SU-DHL-6 (cell line): ENCODE results near the gene COL23A1.

Source experiments
- EZH2phosphoT487 ChIP-seq: fragments of 200-600 bp; sonication (generic), shearing (Covaris generic); conservative IDR thresholded peaks from 2 replicates; pipeline ENCODE4 v1.6.1; 2018; ENCODE audit warnings: mild to moderate bottlenecking, antibody characterized with exemption, low read length, moderate library complexity, mixed read lengths
- TF ChIP-seq, protein P1 (sequence below): fragments of 200-600 bp; sonication (generic); IDR thresholded peaks from one replicate; pipeline ENCODE4 v1.5.1; 2017; ENCODE audit warnings: antibody characterized with exemption, mild to moderate bottlenecking, low read length, moderate library complexity; ENCODE audit not compliant: insufficient read depth, poor library complexity, severe bottlenecking

DNA sequence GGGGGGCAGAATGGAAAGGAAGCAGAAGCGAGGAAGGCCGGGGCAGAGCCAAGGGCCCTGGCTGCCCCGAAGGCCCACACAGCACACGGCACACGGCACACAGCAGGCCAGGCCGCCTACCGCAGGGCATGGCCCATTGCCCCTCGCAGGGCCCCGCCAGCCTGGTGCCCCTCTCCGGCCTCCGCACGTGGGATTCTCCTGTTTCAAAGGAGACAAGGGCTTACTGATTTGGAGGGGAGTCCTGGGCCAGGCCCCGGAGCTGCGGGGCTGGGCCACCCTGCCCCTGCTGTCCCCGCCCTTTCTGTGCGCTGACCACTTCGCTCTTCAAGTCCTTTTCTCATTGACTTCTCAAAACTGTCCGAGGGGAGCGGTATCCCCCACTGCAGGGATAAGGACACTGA, 349.9 kb downstream of the COL23A1 start:
- TF ChIP-seq, protein P1, sequence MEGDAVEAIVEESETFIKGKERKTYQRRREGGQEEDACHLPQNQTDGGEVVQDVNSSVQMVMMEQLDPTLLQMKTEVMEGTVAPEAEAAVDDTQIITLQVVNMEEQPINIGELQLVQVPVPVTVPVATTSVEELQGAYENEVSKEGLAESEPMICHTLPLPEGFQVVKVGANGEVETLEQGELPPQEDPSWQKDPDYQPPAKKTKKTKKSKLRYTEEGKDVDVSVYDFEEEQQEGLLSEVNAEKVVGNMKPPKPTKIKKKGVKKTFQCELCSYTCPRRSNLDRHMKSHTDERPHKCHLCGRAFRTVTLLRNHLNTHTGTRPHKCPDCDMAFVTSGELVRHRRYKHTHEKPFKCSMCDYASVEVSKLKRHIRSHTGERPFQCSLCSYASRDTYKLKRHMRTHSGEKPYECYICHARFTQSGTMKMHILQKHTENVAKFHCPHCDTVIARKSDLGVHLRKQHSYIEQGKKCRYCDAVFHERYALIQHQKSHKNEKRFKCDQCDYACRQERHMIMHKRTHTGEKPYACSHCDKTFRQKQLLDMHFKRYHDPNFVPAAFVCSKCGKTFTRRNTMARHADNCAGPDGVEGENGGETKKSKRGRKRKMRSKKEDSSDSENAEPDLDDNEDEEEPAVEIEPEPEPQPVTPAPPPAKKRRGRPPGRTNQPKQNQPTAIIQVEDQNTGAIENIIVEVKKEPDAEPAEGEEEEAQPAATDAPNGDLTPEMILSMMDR = no peak
- no peak for TF ChIP-seq EZH2phosphoT487
